Cardiac fibroblast (primary cell): ENCODE data around the gene EIPR1.

Experiments used
- DNase-seq, 2 donors: peaks; one replicate each; pipeline versions ENCODE4 v3.0.0 to v3.0.0-alpha.2; 2010; ENCODE audit warnings: low read depth in 2 of 2
- H3K4me3 ChIP-seq, 2 donors: replicated peaks in 1 of 2; 1 replicate in 1 of 2; 2 replicates in 1 of 2; pipeline ENCODE4 v1.5.1; 2011; ENCODE audit warnings: low read depth in 2 of 2, low read length in 2 of 2, mild to moderate bottlenecking in 2 of 2, moderate library complexity in 1 of 2
- TF ChIP-seq, protein P1 (sequence below): IDR thresholded peaks from one replicate; pipeline ENCODE4 v1.5.1; 2011; ENCODE audit warnings: low read depth, mild to moderate bottlenecking, low read length, inconsistent platforms

Gene EIPR1

DNA sequence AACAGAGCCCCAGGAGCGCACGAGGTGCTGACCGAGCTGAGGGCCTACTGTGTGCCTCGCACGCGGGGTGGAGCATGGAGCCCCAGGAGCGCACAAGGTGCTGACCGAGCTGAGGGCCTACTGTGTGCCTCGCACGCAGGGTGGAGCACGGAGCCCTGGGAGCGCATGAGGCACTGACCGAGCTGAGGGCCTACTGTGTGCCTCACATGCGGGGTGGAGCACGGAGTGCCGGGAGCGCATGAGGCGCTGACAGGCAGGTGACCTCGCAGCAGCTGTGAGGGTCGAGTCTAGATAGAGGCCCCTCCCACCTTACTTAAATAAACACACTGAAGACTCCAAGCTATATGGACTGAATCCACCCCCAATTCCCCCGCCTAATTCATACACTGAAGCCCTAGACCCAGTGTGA lies 60.3 kb downstream of the EIPR1 start:
- TF ChIP-seq, protein P1, sequence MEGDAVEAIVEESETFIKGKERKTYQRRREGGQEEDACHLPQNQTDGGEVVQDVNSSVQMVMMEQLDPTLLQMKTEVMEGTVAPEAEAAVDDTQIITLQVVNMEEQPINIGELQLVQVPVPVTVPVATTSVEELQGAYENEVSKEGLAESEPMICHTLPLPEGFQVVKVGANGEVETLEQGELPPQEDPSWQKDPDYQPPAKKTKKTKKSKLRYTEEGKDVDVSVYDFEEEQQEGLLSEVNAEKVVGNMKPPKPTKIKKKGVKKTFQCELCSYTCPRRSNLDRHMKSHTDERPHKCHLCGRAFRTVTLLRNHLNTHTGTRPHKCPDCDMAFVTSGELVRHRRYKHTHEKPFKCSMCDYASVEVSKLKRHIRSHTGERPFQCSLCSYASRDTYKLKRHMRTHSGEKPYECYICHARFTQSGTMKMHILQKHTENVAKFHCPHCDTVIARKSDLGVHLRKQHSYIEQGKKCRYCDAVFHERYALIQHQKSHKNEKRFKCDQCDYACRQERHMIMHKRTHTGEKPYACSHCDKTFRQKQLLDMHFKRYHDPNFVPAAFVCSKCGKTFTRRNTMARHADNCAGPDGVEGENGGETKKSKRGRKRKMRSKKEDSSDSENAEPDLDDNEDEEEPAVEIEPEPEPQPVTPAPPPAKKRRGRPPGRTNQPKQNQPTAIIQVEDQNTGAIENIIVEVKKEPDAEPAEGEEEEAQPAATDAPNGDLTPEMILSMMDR: no peak
- no peak for DNase-seq
- H3K4me3 ChIP-seq: no peak overlapping the region

DNA sequence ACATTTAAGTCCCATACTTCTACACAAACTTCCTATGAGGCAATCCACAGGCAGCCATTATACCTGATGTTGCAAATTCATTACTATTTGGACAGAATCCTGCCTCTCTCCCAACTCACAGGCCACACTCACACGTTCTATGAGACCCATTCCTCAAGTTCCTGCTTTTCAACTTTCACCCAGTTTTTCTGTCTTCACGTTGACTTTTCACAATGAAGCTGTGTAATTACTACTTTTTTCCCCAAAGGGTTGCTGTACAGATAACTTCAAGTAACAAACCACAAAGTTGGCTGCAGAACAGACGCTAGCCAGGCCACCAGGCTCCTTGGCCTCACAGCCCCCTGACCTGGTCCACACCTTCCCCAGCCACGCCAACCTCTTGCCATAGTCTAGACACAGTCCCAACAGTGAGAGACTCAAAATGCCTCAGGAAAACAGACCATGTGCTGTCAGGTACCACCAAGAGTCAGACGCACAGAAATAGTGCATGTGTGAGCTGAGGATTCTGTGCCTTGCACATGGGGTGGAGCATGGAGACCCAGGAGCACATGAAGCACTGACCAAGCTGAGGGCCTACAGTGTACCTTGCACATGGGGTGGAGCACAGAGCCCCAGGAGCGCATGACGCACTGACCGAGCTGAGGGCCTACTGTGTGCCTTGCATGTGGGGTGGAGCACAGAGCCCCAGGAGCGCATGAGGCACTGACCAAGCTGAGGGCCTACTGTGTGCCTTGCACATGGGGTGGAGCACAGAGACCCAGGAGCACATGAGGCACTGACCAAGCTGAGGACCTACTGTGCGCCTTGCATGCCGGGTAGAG lies 61.0 kb downstream of the EIPR1 start:
- DNase-seq: no peak
- H3K4me3 ChIP-seq: no peak overlapping the region
- TF ChIP-seq, protein P1: no peak

DNA sequence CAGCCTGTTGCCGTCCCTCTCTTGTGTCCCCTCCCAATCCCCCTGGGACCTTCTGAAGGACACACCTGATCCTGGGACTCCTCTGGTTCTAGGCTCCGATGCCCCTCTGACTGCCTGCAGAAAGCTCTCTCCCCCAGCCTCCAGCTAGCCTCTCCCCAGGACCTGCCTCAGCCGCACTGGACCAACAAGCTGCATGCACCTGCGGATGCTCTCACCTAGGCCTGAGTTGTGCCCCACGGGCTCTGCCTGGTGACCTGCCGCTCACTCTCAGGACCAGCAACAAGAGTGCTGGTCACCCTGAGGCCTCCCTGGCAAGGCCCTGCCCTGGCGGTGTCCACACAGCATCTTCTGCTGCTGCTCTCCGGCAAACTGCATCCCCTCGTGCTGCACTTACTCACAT lies 63.0 kb downstream of the EIPR1 start:
- TF ChIP-seq, protein P1: no peak
- H3K4me3 ChIP-seq: no peak overlapping the region
- no peak for DNase-seq

DNA sequence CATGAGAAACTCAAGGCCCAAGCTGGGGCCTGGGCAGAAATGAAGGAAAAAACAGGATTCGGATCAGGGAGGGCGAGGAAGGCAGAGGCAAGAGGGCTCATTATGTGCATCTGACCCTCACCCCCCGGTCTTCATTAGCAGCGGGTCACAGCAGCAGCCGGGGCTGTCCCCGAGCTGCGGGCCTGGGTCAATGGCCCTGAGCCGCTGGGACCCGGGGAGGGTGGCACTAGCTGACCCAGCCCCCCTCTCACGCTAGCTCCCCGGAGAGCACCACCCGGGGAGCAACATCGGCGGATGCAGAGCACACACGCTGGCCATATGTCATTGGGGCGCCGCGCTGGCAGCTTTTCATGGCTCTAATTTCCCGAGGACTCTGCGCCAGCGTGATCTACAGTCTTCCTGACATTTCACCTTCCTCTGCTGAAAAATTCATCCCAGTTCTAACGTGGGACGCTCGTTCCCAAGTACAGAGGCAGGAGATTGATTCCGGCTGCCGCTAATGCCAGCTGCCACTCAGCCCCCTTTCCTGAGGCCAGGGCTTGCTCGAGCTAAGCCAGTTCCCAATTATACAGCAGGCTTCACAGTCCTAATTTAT lies 63.7 kb downstream of the EIPR1 start:
- TF ChIP-seq, protein P1: no peak
- DNase-seq: peak in 1 of 2 donors; percentile 12
- no peak overlapping the region for H3K4me3 ChIP-seq

DNA sequence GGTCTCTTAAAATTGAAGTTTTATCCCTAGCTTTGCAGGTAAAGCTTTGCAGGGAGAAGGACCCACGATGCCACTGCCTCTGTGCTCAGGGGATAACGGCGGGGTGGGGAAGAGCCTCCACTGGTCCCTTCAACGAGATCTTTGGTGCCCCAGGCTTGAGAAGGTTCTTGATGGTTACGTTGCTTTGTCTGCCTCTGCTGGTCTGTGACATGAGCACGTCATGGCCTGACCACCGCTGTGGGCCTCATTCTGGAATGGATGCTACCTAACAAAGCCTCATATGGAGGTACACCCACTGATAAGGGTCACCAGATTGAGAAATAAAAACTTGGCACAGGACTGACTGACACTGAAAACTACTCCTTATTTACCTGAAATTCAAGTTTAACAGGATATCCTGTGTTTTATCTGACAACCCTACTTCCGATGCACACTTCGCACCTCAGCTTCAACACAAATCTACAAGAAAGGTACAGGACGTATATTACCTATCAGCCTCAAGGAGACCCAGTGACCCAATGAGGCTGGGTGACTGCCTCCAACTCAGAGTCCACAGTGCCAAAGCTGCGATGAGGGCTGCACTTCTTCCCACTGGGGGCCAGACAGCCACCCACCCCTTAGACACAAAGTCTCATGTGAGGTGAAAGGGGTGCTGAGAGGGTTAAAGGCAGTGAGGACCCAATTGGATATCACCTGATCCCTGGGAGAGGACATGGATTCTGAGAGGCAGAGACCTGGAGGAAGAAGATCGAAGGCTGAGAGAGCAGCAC lies 64.9 kb downstream of the EIPR1 start:
- no peak for DNase-seq
- TF ChIP-seq, protein P1: no peak
- no peak overlapping the region for H3K4me3 ChIP-seq

DNA sequence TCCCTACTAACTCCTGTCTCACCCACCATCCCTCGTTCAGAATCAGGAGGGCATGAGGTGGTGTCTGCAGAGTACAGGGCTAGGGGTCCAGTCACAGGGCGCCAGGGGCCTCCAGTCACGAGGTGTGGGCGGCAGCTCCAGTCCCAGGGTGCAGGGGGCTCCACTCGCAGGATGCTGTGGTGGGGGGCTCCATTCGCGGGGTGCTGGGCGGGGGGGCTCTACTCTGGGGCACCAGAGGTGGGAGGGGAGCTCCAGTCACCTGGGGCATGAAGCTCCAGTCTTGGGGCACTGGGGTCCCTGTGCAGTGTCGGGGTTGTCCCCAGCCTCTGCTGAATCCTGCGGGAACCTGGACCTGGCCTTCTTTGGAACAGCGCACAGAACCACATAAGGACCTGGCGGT lies 66.0 kb downstream of the EIPR1 start:
- DNase-seq: no peak
- H3K4me3 ChIP-seq: no peak overlapping the region
- TF ChIP-seq, protein P1: no peak
